BE2C (cell line): ENCODE results near the gene DHDDS. TPM values are rescaled to one million over a fixed set of nuclear protein-coding genes. Genes with fewer than 3 reads are reported as not detected.
"Not testable (repeated sequence)": the region's sequence is repeated elsewhere in the genome, so short reads cannot be mapped to it uniquely, and the experiment has no call there.

ENCODE experiments used
- DNase-seq: peaks from one replicate; pipeline ENCODE4 v3.0.0-alpha.2; 2020
- H3K27me3 ChIP-seq: fragments of 250-450 bp; sonication (Bioruptor Pico); 2 replicates; pipeline ENCODE4 v1.5.1; 2020; ENCODE audit warnings: mild to moderate bottlenecking
- H3K36me3 ChIP-seq: fragments of 250-450 bp; sonication (Bioruptor Pico); 2 replicates; pipeline ENCODE4 v1.5.1; 2020; ENCODE audit warnings: mild to moderate bottlenecking
- H3K4me1 ChIP-seq: fragments of 250-450 bp; sonication (Bioruptor Pico); 2 replicates; pipeline ENCODE4 v1.5.1; 2020
- H3K4me3 ChIP-seq: 2 replicates; pipeline ENCODE4 v1.5.1; 2011; ENCODE audit warnings: low read depth, low read length
- H3K9me3 ChIP-seq: fragments of 250-450 bp; sonication (Bioruptor Pico); 2 replicates; pipeline ENCODE4 v1.5.1; 2020
- polyA plus RNA-seq: library from polyadenylated mRNA; unstranded; fragments of >200 nt; gene quantifications from one replicate; pipeline ENCODE4 v1.2.1, GENCODE V29; 2012; ENCODE audit warnings: low read depth, missing spikeins; ENCODE audit not compliant: insufficient read length, insufficient read depth
- TF ChIP-seq, protein P1 (sequence below): IDR thresholded peaks from 2 replicates; pipeline ENCODE4 v1.5.1; 2012; ENCODE audit warnings: mild to moderate bottlenecking, low read depth, low read length

The DHDDS gene, protein sequence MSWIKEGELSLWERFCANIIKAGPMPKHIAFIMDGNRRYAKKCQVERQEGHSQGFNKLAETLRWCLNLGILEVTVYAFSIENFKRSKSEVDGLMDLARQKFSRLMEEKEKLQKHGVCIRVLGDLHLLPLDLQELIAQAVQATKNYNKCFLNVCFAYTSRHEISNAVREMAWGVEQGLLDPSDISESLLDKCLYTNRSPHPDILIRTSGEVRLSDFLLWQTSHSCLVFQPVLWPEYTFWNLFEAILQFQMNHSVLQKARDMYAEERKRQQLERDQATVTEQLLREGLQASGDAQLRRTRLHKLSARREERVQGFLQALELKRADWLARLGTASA
- polyA plus RNA-seq, result 19.0 TPM

DNA sequence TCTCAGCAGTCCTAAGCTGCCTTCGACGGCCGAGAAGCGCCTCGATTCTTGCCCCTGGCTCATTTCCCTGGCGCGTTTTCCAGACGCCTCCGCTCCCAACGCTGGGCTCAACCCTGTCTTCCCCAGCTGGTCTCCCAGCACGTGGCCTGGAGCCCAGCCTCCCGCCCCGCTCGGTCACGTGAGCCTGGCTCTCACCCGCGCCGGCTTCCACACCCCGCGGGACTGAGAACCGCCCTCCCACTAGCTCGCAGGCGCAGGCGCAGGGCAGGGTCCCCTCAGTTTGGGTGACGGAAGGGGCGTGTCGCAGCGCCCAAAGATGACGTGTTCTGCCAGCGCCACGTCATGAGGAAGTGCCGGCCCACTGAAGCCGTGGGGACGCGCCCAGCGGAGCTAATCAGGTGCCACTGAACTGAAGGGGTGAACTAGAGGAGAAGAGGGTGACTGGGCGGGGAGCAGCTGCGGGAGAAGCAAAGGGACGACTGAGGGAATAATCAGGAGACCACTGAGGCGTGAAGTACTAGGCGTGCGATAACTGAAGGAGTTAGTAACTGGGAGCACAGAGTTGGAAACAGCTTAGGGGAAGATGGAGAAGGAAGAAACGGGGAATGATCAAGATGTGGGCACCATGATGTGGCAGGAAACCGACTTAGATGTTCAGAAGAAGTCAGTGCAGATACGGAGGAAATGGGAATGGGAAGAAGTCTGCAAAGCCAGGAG lies at the start of gene DHDDS:
Gene DHDDS (plus strand): TSS at position 343 of the 717 bp plus-strand sequence. CDS start 625 bp downstream, outside the sequence.
- Histone ChIP-seq H3K4me1 (no peaks in the 10 kb centered on the region), H3K4me3 (peak within 1 kb of the TSS; percentile 91), H3K36me3 (no peaks in the 10 kb centered on the region), H3K9me3 (no peaks in the 10 kb centered on the region), H3K27me3 (no peaks in the 10 kb centered on the region)
- TF ChIP-seq, protein P1, sequence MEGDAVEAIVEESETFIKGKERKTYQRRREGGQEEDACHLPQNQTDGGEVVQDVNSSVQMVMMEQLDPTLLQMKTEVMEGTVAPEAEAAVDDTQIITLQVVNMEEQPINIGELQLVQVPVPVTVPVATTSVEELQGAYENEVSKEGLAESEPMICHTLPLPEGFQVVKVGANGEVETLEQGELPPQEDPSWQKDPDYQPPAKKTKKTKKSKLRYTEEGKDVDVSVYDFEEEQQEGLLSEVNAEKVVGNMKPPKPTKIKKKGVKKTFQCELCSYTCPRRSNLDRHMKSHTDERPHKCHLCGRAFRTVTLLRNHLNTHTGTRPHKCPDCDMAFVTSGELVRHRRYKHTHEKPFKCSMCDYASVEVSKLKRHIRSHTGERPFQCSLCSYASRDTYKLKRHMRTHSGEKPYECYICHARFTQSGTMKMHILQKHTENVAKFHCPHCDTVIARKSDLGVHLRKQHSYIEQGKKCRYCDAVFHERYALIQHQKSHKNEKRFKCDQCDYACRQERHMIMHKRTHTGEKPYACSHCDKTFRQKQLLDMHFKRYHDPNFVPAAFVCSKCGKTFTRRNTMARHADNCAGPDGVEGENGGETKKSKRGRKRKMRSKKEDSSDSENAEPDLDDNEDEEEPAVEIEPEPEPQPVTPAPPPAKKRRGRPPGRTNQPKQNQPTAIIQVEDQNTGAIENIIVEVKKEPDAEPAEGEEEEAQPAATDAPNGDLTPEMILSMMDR, result no peak
- peak; percentile 95 for DNase-seq

DNA sequence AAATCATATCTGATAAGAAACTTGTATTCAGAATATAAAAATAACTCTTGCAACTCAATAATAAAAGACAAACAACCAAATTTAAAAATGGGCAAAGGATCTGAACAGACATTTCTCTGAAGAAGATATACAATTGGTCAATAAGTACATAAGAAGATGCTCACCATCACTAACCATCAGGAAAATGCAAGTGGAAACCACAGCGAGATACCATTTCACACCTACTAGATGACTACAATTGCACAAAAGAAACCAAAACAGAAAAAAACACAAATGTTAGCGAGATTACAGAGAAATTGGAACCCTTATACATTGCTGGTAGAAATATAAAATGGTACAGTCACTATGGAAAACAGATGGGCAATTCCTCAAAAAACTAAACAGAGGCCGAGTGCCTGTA lies 48.0 kb upstream of the DHDDS start:
- H3K4me3 ChIP-seq, result no peak overlapping the region
- H3K9me3 ChIP-seq, result no peaks in the 10 kb centered on the region
- no peaks in the 10 kb centered on the region for H3K27me3 ChIP-seq
- H3K36me3 ChIP-seq, result no peaks in the 10 kb centered on the region
- H3K4me1 ChIP-seq, result no peaks in the 10 kb centered on the region
- no peak for DNase-seq
- TF ChIP-seq, protein P1, result no peak

DNA sequence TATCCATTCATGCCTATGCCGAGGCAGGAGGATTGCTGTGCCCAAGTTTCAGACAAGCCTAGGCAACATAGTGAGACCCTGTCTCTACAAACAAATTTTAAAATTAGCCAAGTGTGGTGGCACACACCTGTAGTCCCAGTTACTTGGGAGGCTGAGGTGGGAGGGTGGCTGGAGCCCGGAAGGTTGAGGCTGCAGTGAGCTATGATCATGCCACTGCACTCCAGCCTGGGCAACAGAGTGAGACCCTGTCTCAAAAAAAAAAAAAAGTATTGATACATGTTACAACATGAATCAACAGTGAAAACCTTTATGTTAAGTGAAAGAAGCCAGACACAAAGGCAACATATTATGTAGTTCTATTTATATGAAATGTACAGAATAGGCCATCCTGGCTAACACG lies 47.1 kb upstream of the DHDDS start:
- DNase-seq, H3K4me3 ChIP-seq, H3K9me3 ChIP-seq, H3K4me1 ChIP-seq, H3K27me3 ChIP-seq, H3K36me3 ChIP-seq: not testable (repeated sequence)

DNA sequence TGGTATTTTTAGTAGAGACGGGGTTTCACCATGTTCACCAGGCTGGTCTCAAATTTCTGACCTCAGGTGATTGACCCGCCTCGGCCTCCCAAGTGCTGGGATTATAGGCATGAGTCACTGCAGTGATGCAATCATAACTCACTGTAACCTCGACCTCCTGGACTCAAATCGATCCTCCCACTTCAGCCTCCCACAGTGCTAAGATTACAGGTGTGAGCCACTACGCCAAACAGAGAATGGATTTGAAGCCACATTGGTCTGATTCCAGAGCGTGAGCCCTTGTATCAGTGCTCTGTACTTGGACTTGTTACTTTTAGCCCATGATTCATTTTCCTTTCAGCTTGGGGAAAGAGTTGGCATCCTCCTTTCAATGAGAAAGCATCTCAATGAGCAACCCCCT lies 44.7 kb upstream of the DHDDS start:
- TF ChIP-seq, protein P1, result no peak
- no peak for DNase-seq
- Histone ChIP-seq H3K4me3 (no peak overlapping the region), H3K9me3 (no peaks in the 10 kb centered on the region), H3K36me3 (no peaks in the 10 kb centered on the region), H3K4me1 (no peaks in the 10 kb centered on the region), H3K27me3 (no peaks in the 10 kb centered on the region)

DNA sequence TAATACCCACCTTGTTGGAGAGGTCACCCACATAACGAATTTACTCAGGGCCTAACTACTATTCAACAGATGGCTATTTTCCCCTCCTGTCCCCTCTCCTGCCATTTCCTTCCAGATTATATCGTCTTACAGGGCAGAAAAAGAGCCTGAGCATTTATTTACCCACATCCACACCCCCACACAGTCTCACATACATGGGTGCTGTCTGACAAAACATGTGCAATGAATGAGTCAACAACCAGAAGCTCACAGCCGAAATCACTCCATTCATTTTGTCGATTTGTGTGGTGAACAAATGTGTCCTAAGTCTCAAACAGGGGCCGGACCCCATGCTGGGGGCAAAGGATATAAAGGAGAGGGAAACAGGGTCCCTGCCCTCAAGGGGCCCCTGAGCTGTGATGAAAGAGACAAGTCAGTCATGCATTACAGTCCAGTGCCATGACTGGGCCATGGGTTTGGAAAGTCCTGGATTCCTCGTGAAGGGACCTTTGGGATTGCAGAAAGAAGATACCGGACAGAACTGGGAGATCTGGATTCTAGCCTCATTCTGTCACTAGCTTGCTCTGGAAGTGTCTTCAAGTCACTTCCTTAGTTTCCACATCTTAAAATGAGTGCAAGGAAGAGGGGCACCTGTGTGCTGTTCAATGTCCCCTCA lies 43.2 kb upstream of the DHDDS start:
- Histone ChIP-seq H3K4me1 (no peaks in the 10 kb centered on the region), H3K27me3 (no peaks in the 10 kb centered on the region), H3K4me3 (no peak overlapping the region), H3K36me3 (no peaks in the 10 kb centered on the region), H3K9me3 (no peaks in the 10 kb centered on the region)
- DNase-seq, result no peak
- TF ChIP-seq, protein P1, result no peak

DNA sequence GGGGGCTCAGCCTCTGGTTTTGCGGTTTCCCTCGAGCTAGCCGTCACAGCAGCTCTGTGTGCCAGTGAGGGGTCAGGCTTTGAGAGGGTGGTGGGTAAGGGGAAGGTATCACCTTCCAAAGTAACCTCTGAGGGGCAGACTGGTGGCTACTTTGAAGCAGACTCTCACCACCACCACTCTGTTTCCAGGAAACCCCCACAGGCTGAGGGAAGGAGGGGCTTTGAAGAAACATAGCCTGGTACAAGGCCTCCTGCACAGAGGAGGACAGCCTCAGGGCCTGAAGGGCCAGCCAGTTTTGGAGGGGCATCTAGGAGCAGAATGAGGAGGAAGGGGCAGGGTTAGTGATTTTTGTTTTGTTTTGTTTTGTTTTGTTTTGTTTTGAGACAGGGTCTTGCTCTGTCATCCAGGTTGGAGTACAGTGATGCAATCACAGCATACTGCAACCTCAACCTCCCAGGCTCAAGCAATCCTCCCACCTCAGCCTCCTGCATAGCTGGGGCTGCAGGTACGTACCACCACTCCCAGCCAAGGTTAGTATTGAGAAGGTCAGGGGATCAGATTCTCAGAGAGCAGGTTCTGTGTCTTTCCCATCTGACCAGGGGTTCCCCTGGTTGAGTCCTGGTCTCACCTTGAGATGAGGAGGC lies 42.4 kb upstream of the DHDDS start:
- Histone ChIP-seq H3K9me3 (no peaks in the 10 kb centered on the region), H3K4me3 (no peak overlapping the region), H3K36me3 (no peaks in the 10 kb centered on the region), H3K27me3 (no peaks in the 10 kb centered on the region), H3K4me1 (no peaks in the 10 kb centered on the region)
- DNase-seq, result no peak
- TF ChIP-seq, protein P1, result no peak
